SKM-1 treated with dmso at 0.1 percent for 144 hours (cell line): ENCODE results near the gene ARHGEF3.
A peak's percentile ranks its signal among the peaks of the same experiment; 100 is the strongest.

Experiments
- DNase-seq: peaks from one replicate; lab custom pipeline; 2025; ENCODE audit not compliant: unreplicated experiment; lab: John Stamatoyannopoulos, UW

The ARHGEF3 gene

GRCh38 chr3:56796202-56796601, 5.5 kb downstream of the ARHGEF3 start:
- no peak for DNase-seq

GRCh38 chr3:56795829-56796185, 5.9 kb downstream of the ARHGEF3 start:
- peak; percentile 48 for DNase-seq

GRCh38 chr3:56795097-56795828, 6.5 kb downstream of the ARHGEF3 start:
- no peak for DNase-seq

DNA sequence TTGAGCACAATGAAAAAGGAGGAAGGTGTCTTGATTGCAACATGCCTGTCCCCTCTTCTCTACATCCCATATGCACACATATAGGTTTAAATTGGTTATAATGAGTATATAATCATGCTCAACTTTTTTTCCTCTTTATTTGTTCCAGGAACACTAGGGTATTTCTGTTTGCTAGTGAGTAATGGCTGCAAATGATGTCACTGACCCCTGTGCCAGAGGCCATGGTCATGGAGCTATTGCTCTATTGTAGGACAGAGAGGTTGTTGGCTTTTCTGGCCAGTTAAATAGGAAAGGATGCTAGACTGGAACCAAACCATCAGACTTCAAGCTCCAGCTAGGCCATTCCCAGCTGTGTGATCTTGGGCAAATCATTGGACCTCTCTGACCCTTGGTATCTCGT, 9.6 kb downstream of the ARHGEF3 start:
- DNase-seq, result no peak

GRCh38 chr3:56790016-56790821, 11.5 kb downstream of the ARHGEF3 start:
- DNase-seq, result peak; percentile 72

- no peak for DNase-seq
Measured at GRCh38 chr3:56789076-56789475, 12.7 kb downstream of the ARHGEF3 start.

DNA sequence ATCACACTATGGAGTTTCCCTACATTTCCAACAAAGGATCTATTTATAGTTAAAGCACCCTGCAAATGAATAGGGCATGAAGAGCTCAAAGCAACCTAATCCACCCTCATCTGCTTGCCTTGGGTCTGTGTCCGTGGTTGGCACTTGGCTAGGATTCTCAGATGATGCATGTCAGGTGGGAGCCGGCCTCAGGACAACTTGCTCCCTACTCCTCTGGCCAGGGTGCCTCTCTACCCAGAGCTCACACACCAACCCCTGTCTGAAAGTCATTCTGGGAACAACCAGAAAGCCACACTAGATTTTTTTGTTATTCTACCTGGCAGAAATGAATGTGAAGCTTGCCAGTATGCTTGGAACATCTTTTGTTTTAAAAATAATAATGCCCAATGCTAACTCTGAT, 13.2 kb downstream of the ARHGEF3 start:
- DNase-seq, result no peak

GRCh38 chr3:56787784-56788256, 13.9 kb downstream of the ARHGEF3 start:
- peak; percentile 57 for DNase-seq

- DNase-seq, result no peak
Measured at GRCh38 chr3:56787258-56787775, 14.4 kb downstream of the ARHGEF3 start.

DNA sequence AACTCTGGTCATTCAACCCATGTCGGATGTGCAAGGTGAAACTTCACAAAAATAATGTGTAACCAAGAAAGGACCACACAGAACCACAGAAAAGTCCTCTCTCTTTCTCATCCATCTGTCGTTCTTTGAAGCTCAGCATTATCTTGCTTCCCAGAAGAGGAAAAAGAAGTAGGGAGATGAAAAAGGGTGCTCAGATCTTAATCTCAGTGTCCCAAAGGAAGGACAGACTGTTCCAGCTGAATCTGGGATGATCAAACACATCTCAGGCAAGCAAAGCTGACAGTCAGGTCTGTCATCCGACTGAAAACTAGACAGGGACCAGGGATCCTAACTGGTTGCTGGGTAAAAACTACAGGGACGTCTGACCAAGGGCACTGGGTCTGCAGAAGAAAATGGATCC, 16.2 kb downstream of the ARHGEF3 start:
- DNase-seq, result no peak

DNA sequence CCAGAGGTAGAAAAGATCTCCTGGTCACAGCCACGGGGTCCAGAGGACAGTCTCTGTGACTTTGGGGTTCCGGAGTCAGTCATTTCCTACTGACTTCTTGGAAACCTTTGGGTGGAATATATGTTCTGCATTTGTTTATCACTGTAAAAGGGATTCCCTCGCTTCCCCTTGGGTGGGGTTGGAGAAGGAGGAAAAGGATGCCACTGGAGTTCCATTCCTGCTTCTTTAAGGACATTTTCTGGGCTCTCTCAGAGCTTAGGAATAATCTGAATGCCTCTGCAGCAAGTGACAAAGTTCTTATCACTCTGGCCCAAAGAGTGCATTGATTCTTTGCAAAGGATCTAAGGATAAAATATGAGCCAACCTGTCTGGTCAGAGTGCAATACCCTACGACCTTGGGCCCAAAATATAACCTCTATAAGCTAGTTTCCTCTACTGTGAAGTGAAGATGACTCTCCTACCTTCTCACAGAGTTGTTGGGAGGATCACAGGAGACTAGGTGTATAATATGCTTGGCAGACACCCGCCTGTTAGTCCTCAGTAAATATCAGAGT, 17.2 kb downstream of the ARHGEF3 start:
- DNase-seq, result no peak

GRCh38 chr3:56783644-56784447, 17.9 kb downstream of the ARHGEF3 start:
- DNase-seq, result peak; percentile 99

GRCh38 chr3:56782906-56783305, 18.8 kb downstream of the ARHGEF3 start:
- DNase-seq, result no peak

- no peak for DNase-seq
Measured at GRCh38 chr3:56782215-56782614, 19.5 kb downstream of the ARHGEF3 start.

DNA sequence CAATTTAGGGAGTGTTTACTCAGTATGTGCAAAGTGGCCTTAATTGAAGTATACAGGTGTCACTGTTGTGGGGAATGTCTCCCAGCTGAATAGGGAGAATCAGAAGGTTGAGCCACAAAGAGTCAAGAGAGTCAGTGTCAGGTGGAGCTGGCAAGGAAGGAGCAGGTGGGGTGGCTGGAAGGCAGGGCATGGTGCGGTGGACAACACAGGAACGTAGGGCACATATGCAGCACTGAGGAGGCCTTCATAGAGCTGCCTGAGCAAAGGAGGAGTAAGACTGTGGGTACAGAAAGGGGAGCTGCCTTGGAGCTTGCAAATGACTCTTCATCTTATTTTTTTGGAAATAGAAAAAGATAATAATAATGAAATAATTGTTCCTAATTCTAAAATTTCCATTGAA, 20.0 kb downstream of the ARHGEF3 start:
- DNase-seq, result no peak

- no peak for DNase-seq
Measured at GRCh38 chr3:56780936-56781335, 20.8 kb downstream of the ARHGEF3 start.

- no peak for DNase-seq
Measured at GRCh38 chr3:56778893-56779292, 22.9 kb downstream of the ARHGEF3 start.

DNA sequence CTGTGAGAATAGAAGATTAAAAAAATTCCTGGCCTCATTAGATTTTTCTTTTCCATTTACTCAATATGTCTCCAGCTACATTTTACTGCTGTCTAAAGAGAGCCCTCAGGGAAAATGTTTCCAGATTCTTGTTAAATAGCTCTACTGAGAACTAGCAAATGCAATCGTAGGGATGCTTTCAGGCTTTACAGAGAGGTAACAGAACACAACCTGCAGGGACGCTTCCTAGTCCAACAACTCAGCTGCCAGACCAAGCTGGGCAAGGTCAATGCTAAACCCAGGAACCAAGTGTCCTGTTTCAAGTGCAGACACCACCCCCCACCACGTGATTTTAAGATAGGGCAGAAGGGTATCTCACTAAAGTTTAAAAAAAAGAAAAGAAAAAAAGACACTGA, 25.2 kb downstream of the ARHGEF3 start:
- no peak for DNase-seq

DNA sequence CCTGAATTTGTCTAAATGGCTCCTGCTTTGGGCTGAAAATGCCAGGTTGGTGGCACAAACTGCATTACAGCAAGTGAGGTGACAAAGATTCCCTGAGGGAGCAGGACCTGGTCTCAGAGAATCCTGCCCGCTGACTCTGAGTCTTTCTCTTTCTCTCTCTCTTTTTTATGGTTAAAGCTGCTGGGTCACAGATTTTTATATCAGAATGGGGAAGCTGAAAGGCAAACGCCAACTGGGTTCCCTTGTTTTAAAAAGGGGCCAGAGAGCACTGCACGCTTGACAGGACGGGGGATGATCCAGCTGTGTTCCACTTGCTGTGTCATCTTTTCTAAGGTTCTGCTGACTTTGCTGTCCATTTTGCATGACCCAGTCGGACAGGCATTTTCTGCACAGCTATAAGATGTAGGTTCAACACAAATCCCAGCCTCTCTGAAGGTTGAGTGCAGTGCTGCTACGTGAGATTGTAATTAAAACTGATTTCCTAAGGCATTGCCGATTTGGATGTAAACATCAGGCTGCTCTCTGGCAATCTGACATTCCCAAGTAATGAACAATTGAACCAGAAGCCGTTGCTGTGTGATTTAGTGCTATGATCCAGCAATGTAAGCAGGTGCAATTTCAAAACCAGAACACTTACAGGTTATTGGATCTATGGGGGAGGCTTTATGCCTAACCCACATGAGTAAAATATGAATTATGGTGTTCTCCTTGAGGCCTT, 25.8 kb downstream of the ARHGEF3 start:
- DNase-seq, result no peak

DNA sequence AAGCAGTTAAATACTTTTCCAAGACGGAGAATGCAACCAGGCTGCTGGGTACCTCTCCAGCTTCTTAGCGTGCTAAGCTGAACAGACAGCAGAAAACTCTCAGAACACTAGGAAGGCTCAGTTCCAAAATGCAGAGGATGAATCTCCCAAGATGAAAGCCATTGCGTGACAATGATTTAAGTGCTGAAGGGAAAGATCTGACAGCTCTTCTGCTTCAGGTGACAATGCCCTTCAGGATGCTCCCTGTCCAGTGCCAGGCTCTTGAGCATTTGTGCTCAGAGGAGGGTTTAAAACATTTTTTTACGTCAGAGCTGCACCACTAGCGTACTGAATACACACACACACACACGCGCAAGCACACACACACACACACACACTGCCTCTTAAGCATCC, 26.3 kb downstream of the ARHGEF3 start:
- DNase-seq, result no peak
